ENCODE measurements around the gene APOBR.

The APOBR gene

GRCh38 chr16:28529124-28529523 is 34.7 kb downstream of the APOBR start:
- H3K4me3 ChIP-seq (replicated peaks; ENCODE audit: low read depth, low read length): no peak overlapping the region
- no peak for TF ChIP-seq CTCF (IDR thresholded peaks at IDR 0.05; ENCODE audit: low read depth, low read length, missing control alignments)
- no peak for DNase-seq (ENCODE audit: extremely low read depth, low read depth)

GRCh38 chr16:28531777-28532744 is 37.6 kb downstream of the APOBR start:
- H3K4me3 ChIP-seq (replicated peaks; ENCODE audit: low read depth, low read length): no peak overlapping the region
- DNase-seq (ENCODE audit: extremely low read depth, low read depth): no peak
- TF ChIP-seq CTCF (IDR thresholded peaks at IDR 0.05; ENCODE audit: low read depth, low read length, missing control alignments): no peak

- H3K4me3 ChIP-seq (replicated peaks; ENCODE audit: low read depth, low read length): no peak overlapping the region
- no peak for TF ChIP-seq CTCF (IDR thresholded peaks at IDR 0.05; ENCODE audit: low read depth, low read length, missing control alignments)
- no peak for DNase-seq (ENCODE audit: extremely low read depth, low read depth)
These were observed 38.7 kb downstream of the APOBR start for GRCh38 chr16:28532940-28533647.

GRCh38 chr16:28534542-28535373 is 40.3 kb downstream of the APOBR start:
- no peak overlapping the region for H3K4me3 ChIP-seq (replicated peaks; ENCODE audit: low read depth, low read length)
- no peak for TF ChIP-seq CTCF (IDR thresholded peaks at IDR 0.05; ENCODE audit: low read depth, low read length, missing control alignments)
- peak; percentile 31 for DNase-seq (ENCODE audit: extremely low read depth, low read depth)

GRCh38 chr16:28537076-28537475 is 42.6 kb downstream of the APOBR start:
- no peak for TF ChIP-seq CTCF (IDR thresholded peaks at IDR 0.05; ENCODE audit: low read depth, low read length, missing control alignments)

GRCh38 chr16:28537964-28538732 is 43.7 kb downstream of the APOBR start:
- no peak for TF ChIP-seq CTCF (IDR thresholded peaks at IDR 0.05; ENCODE audit: low read depth, low read length, missing control alignments)
- no peak for DNase-seq (ENCODE audit: extremely low read depth, low read depth)
- H3K4me3 ChIP-seq (replicated peaks; ENCODE audit: low read depth, low read length): peak overlapping the region; percentile 32

More at GRCh38 chr16:28537076-28537475, 42.6 kb downstream of the APOBR start:
- DNase-seq (ENCODE audit: extremely low read depth, low read depth): no peak
- peak overlapping the region; percentile 32 for H3K4me3 ChIP-seq (replicated peaks; ENCODE audit: low read depth, low read length)
